RWPE2 (cell line): ENCODE data around the gene FMN2.
"Not testable (repeated sequence)": the region's sequence is repeated elsewhere in the genome, so short reads cannot be mapped to it uniquely, and the experiment has no call there.

Experiments used
- ATAC-seq: fragments of 200-7000 bp; cut with Tn5 transposase; 3 replicates; pipeline ENCODE4 v1.9.1; 2021; ENCODE audit warnings: low read depth
- DNase-seq: peaks from one replicate; pipeline ENCODE4 v3.0.0-alpha.2; 2020; ENCODE audit warnings: low spot score
- H3K27ac ChIP-seq: fragments of 450-650 bp; 2 replicates; pipeline ENCODE4 v1.5.1; 2017; ENCODE audit warnings: mild to moderate bottlenecking; ENCODE audit not compliant: poor library complexity, severe bottlenecking
- H3K27me3 ChIP-seq: fragments of 250-450 bp; sonication (Bioruptor Pico); 2 replicates; pipeline ENCODE4 v1.5.1; 2021; ENCODE audit warnings: mild to moderate bottlenecking, moderate library complexity; ENCODE audit not compliant: insufficient read depth, poor library complexity, severe bottlenecking
- H3K36me3 ChIP-seq: fragments of 250-450 bp; sonication (Bioruptor Pico); 2 replicates; pipeline ENCODE4 v1.5.1; 2020; ENCODE audit warnings: low read depth, mild to moderate bottlenecking, moderate library complexity
- H3K4me1 ChIP-seq: fragments of 250-450 bp; sonication (Bioruptor Pico); 2 replicates; pipeline ENCODE4 v1.5.1; 2021; ENCODE audit warnings: mild to moderate bottlenecking, moderate library complexity; ENCODE audit not compliant: insufficient read depth, poor library complexity, severe bottlenecking
- H3K4me3 ChIP-seq: fragments of 250-450 bp; sonication (Bioruptor Pico); 2 replicates; pipeline ENCODE4 v1.5.1; 2021; ENCODE audit warnings: mild to moderate bottlenecking, moderate library complexity; ENCODE audit not compliant: severe bottlenecking
- H3K9me3 ChIP-seq: fragments of 250-450 bp; sonication (Bioruptor Pico); 2 replicates; pipeline ENCODE4 v1.5.1; 2021; ENCODE audit warnings: mild to moderate bottlenecking, moderate library complexity; ENCODE audit not compliant: severe bottlenecking
- CTCF ChIP-seq: fragments of 450-650 bp; IDR thresholded peaks from one replicate; pipeline ENCODE4 v1.5.1; 2017; ENCODE audit warnings: mild to moderate bottlenecking, moderate library complexity; ENCODE audit not compliant: poor library complexity, severe bottlenecking

FMN2 gene

GRCh38 chr1:240170806-240171205, 79.1 kb downstream of the FMN2 start:
- H3K9me3 ChIP-seq = no peaks in the 10 kb centered on the region
- no peaks in the 10 kb centered on the region for H3K27me3 ChIP-seq
- TF ChIP-seq CTCF = no peak
- no peak overlapping the region for H3K4me3 ChIP-seq
- no peaks in the 10 kb centered on the region for H3K4me1 ChIP-seq
- ATAC-seq = no peak
- H3K27ac ChIP-seq = no peak overlapping the region
- no peaks in the 10 kb centered on the region for H3K36me3 ChIP-seq
- no peak for DNase-seq

- no peaks in the 10 kb centered on the region for H3K9me3 ChIP-seq
- no peak overlapping the region for H3K27ac ChIP-seq
- H3K36me3 ChIP-seq = no peaks in the 10 kb centered on the region
- DNase-seq = no peak
- ATAC-seq = no peak
- no peaks in the 10 kb centered on the region for H3K27me3 ChIP-seq
- no peak overlapping the region for H3K4me3 ChIP-seq
- no peaks in the 10 kb centered on the region for H3K4me1 ChIP-seq
- no peak for TF ChIP-seq CTCF
These were observed 80.2 kb downstream of the FMN2 start for GRCh38 chr1:240171907-240172306.

GRCh38 chr1:240173836-240174235, 82.2 kb downstream of the FMN2 start:
- Histone ChIP-seq H3K27ac (no peak overlapping the region), H3K36me3 (no peaks in the 10 kb centered on the region), H3K4me3 (no peak overlapping the region), H3K9me3 (no peaks in the 10 kb centered on the region), H3K4me1 (no peaks in the 10 kb centered on the region), H3K27me3 (no peaks in the 10 kb centered on the region)
- no peak for ATAC-seq
- TF ChIP-seq CTCF = no peak
- DNase-seq = no peak

GRCh38 chr1:240174734-240175133, 83.1 kb downstream of the FMN2 start:
- no peaks in the 10 kb centered on the region for H3K27me3 ChIP-seq
- DNase-seq (no peak), ATAC-seq (no peak)
- no peaks in the 10 kb centered on the region for H3K9me3 ChIP-seq
- H3K4me1 ChIP-seq = no peaks in the 10 kb centered on the region
- no peaks in the 10 kb centered on the region for H3K36me3 ChIP-seq
- no peak for TF ChIP-seq CTCF
- H3K4me3 ChIP-seq = no peak overlapping the region
- no peak overlapping the region for H3K27ac ChIP-seq

GRCh38 chr1:240178366-240178765, 86.7 kb downstream of the FMN2 start:
- no peak for DNase-seq
- Histone ChIP-seq H3K36me3 (no peaks in the 10 kb centered on the region), H3K27me3 (no peaks in the 10 kb centered on the region), H3K9me3 (no peaks in the 10 kb centered on the region), H3K27ac (no peak overlapping the region), H3K4me1 (no peaks in the 10 kb centered on the region), H3K4me3 (no peak overlapping the region)
- no peak for TF ChIP-seq CTCF
- no peak for ATAC-seq

GRCh38 chr1:240184682-240185081, 93.0 kb downstream of the FMN2 start:
- not testable (repeated sequence) for H3K9me3 ChIP-seq, H3K36me3 ChIP-seq, H3K4me3 ChIP-seq, H3K27me3 ChIP-seq, H3K27ac ChIP-seq, DNase-seq, H3K4me1 ChIP-seq, ATAC-seq
